ENCODE results near the gene PET100.

DNA sequence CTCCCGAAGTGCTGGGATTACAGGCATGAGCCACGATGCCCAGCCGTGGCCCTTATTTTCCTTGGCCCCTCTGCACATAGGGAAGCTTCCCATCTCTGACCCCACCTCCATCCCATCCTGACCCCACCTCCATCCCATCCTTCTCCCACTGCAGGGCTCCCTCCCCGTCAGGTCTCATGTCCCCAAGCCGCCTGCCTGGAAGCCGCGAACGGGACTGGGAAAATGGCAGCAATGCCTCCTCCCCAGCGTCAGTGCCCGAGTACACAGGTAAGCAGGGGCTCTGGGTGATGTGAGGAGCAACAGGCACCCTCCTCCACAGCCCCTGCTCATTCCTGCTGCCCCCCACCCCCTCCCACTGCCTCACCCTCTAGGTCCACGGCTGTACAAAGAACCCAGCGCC, 12.4 kb upstream of the PET100 start:
- TF ChIP-seq SREBF2 (IDR thresholded peaks at IDR 0.05; ENCODE audit: low read length): no peak
- no peak for TF ChIP-seq BCL3 (IDR thresholded peaks at IDR 0.05; ENCODE audit: borderline replicate concordance, insufficient read depth, low read depth, low read length, poor library complexity, severe bottlenecking)
- TF ChIP-seq POLR2A (IDR thresholded peaks at IDR 0.05; ENCODE audit: low read depth, low read length): no peak
- no peak for TF ChIP-seq SP1 (IDR thresholded peaks at IDR 0.05; ENCODE audit: low read depth, low read length)
- no peak for TF ChIP-seq CTCF (IDR thresholded peaks at IDR 0.05 in 2 of 3, conservative IDR thresholded peaks at IDR 0.05 in 1 of 3; ENCODE audit: control insufficient read depth in 2 of 3, extremely low read depth in 1 of 3, insufficient read depth in 1 of 3, low read depth in 3 of 3, low read length in 3 of 3)
- no peak for TF ChIP-seq RBBP5 (conservative IDR thresholded peaks at IDR 0.05)

Data from GM12878 (cell line).